Pulmonary artery endothelial cell (primary cell): ENCODE results near the gene NACC1. TPM values are rescaled to one million over a fixed set of nuclear protein-coding genes. Genes with fewer than 3 reads are reported as not detected.

Source experiments
- DNase-seq: peaks from one replicate; pipeline ENCODE4 v3.0.0-alpha.2; 2011; ENCODE audit warnings: low read depth, low spot score
- total RNA-seq: library from RNA; depleted of rRNA; stranded (reverse); fragments of >200 nt; gene quantifications from 2 replicates; pipeline ENCODE4 v1.2.3, GENCODE V29; 2014

The NACC1 gene
- 58.3 and 86.2 TPM in 2 replicates for total RNA-seq

DNA sequence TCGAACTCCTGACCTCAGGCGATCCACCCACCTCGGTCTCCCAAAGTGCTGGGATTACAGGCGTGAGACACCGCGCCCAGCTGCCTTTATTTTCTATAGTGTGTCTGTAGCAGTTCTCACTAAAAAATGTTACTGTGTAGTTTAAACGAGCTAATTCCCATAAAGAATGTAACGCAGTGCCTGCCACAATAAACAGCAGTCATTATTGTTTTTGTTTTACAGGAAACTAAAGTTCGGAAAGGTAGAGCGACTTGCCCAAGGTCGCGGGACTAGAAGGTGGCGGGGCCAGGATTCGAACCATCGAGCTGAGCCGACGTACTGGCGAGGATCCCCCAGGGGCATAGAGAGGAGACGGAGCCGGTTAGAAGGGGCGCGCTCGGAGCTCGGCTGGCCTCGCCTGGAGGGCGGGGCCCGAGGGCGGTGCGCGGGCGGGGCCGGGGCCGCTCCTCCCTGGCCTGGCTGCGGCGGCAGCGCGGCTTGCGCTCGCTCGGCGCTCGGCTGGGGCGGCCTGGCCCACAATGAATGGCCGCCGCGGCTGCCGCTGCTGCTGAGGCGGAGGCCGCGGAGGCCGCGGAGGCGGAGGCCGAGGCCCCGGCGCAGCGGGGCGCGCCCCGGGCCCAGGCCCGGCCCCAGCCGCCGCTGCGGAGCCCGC lies at the start of gene NACC1:
NACC1 (plus strand) TSS at position 493 of the 652 bp plus-strand sequence. CDS start 16,944 bp downstream, outside the sequence.
- DNase-seq = no peak

DNA sequence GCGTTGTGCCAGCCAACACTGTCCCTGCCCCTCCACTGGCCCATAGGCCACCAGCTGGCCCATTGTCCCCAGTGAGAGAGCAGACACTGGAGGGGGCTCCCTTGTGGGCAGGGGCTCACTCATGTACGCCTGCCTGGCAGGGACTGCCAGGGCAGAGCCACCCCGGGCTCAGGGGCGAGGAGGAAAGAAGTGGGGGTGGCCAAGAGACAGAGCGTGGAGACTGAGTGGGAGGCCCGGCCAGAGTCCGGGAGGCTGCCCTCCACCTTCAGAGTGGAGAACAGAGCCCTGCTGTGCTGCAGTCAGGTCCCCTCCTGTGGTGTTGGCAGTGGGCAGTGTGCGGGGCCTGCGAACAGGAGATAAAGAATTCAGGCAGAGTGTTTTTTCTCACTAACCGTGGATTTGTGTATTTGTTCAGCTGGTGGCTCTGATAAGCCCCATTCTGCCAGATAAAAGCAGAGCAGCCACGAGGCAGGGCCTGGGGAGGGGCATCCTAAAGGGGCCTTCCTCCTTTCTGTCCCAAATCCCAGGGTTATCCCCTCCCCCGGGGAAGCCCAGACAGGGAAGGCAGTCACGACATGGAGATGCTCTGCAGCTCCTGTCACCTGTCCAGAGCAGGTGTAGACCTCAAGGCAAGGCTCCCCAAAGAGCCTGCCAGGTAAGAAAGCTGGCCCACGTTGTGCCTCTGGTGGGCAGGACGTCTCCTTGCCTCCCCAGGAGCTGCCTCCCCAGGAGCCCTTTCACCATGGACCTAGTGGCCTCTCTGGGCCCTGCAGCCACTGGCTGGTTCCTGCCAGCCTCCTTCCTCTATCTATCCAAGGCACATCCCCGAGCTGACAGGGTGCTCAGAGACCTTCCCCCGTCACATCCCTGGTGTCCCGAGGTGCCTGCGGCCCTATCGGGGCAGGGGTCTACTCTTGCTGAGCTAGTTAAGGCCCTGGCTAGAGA lies 48.4 kb upstream of the NACC1 start:
- no peak for DNase-seq

DNA sequence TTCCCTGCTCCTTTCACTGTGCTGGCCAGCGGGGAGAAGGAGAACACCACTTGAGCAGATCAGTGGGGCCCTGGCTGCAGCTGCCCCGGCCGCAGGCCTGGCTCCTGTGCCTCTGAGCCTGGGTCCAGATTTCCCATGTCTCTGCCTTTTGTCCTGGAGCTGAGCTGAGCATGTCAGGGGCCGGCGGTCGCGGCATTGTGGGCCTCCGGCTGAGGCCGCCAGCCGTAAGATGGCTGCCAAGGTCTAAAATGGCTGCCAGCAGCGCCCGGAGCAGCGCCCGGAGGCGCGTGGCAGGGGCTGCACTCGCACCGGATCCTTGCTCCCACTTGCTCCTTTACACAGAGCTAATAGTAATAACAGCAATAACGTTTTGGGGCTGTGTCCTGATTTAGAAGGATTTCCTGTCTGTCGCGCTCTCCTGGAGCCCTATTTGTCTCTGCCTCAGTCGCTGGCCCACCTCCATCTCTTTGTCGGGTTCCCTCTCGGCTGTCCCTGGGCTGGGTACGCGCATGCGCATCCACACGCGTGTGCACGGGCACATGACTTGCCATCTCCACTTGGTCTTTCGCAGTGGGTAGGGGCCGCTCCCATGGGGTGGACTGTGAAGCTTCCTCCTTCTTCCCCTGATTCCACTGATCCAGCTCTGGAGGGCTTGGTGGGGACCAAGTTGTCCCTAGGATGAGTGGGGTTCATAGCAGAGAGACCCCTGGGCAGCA lies 47.5 kb upstream of the NACC1 start:
- DNase-seq = no peak

DNA sequence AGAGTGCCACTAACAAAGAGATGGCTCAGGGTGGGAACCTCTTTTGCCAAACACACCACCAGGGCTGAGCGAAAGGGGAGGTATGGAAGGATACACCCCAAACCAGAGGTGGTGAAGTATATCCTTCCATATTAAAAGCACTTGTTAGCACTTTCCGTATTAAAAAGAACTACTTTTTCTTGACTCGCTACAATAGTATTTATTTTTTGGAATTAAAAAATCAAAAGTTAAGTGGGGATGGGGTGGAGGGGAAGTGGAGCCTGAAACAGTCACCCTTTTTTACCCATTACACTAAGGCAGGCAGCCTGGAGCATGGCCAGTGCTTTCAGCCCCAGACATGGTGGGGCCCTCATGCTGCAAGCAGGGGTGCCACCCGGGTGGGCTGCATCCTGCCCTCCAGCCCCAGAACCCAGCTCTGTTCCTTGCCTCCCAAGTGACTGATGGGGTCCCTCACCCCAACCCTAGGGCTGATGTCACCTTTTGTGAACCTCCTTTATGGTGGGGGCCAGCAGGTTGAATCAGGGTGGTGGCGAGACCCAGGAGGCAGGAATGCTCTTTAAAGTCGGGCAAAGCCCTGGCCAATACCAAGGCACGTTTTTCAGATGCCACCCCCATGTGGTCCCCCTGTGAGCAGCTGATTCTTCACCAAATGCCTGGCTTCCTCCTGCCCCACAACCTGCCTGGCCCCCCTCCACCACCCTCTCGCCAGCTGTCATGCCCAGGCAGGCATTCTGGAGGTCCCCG lies 46.4 kb upstream of the NACC1 start:
- no peak for DNase-seq

DNA sequence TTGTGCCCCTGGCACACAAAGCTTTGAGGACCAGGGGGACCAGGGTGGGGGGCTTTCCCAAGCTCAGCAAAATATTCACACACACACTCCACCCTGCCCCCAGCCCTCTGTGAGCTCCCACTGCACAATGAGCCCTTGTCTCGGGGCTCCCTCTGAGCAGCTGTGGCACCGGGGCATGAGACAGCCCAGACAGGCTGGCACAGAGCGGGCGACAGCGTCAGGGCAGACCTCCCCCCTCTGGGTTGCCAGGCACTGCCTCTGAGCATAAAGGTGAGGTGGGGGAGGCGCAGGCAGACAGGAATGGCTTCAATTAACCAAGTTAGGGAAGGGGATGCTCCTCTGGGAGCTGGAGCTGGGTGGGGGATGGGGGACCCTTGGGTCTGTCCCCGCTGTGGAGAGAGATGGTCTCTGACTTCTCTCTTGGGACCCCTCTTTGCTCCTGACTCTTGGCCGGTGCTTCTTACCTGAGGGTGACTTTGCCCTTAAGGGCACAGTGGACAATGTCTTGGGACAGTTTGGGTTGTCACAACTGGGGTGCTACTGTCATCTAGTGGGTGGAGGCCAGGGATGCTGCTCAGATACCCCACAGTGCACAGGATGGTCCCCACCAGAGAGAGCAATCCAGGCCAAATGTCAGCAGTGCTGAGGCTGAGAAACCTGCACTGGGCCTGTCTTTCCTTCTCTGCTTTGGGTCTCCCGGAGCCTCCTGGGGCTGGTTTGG lies 45.7 kb upstream of the NACC1 start:
- no peak for DNase-seq

DNA sequence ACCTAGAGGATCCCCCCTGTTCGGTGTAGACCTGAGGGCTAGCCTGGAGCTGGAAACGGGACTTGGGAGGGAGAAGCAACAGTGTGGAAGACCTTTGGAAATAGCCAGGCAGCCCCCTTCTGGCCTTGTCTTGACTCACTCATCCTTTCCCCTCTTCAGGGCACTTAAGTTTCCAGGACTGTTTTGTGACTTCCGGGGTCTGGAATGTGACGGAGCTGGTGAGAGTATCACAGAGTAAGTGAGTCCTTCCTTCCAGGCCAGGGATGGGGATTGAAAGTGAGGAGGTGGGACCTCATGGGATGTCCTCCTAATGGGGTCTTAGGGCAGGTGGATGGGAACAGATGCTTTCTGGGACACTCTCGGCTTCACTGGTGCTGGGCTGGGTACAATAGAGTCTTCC lies 44.8 kb upstream of the NACC1 start:
- no peak for DNase-seq

DNA sequence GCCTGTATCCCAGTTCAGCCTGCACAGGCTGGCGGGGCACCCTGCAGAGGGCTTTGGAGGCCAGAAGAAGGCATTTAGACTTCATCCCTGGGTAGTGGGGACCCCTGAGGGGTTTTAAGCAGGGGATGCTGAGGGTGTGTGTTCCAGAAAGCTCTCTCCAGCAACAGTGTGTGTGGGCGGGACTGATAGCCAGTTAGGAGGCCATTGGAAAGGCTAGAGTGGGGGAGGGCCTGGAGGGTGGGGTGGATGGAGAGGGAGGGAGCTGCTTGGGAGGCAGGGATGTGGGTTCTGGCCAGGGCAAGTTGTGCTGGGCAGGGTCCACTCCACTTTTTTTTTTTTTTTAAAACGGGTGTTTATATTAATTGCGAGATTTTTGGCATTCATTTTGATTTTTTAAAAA lies 43.7 kb upstream of the NACC1 start:
- DNase-seq = no peak

DNA sequence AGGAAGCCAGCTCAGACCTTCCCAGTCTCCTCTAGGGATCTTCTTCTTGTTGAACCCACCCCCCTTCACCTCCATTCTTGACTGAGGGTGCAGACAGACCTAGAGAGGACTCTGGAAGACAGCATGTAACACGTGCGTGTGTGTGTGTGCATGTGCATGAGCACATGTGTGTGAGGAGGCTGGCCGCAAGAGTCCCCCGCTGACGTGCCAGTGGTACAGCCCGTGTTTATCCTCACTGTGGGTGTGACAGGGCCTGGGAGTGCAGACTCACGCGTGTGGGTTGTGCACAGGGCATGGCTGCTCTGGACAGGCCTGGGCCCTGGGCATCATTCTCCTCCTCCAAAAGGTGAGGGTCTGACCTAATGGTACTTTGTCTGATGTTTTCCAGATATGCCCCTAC lies 41.7 kb upstream of the NACC1 start:
- no peak for DNase-seq

DNA sequence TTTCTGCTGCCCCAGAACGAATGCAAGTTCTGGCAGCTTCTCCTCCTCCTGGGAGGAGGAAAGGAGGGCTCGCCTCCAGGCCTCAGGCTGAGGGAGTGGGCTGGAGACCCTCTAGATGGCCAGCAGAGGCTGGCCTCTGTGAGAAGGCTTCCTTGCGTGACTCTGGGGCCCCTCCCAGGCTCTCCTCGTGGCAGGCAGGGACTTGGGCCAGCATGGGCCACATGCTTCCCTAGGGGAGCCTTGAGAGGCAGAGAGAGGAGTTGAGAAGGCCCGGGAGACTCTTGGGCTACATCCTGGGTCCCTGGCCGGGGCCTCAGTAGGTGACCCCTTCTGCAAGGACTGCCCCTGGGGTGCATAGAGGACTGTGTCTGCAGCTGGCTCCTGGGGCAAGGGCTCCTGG lies 41.3 kb upstream of the NACC1 start:
- no peak for DNase-seq

DNA sequence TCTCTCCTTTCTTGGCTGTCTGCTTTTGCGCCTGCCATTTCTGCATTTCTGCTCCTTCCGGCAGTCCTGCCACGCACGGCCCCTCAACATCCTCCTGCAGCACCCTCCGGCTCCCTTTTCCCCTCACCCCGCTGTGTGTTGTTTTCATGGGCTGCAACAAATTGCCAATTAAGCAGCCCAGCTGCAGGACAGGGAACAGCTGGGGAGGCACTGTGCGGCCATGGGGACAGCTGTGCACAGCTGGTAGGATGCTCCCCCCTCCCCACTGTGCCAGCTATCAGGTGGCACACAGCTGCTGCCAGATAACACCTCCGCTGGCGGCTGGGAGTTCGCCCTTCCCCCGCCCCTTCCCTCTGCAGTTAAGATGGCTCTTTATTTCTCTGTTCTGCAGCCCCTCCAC lies 40.8 kb upstream of the NACC1 start:
- DNase-seq = no peak

DNA sequence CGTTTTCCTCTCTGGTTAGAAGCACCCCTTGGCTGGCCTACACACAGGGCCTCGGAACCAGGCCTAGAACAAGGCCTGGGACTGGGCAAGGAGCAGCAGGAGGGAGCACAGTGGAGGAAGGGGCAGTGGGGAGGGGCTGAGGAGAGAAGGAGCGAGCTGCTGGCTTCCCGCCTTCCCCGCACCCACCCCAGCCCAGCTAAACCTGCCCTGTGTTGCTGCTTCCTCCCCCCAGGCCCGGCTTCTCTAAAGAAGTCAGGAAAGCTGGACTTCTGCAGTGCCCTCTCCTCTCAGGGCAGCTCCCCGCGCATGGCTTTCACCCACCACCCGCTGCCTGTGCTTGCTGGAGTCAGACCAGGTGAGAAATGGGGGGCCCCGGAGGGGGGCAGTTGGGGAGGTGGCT lies 39.7 kb upstream of the NACC1 start:
- DNase-seq = no peak

DNA sequence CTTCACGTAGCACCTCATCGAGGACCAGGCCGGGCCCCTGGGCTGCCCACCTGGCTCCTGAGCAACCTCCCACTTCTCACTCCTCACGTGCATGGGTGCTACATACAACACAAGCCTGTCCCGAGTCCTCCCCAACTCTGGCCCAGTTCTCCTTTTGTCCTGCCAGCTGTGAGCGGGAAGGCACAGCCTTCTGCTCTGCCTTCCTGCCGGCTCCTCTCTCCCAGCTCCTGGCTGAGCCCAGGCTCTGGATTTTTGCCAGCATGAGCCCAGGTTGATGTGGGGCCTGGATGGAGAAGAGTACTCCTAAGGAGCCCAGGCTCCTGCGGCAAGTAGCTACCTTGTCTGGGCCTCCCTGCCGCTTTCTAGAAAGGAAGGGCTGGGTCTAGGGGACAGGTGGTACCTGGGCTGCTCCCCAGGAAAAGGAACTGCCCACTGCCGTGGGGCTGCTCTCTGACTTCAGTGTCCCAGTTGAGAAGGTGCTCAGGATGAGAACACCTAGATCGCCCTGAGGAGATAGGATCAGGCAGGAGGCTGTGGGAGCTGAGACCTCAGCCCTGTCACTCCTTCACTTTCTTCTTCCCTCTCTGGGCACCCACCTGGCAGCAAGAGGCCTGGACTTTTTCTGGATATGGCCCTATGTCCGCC lies 39.0 kb upstream of the NACC1 start:
- DNase-seq = no peak

DNA sequence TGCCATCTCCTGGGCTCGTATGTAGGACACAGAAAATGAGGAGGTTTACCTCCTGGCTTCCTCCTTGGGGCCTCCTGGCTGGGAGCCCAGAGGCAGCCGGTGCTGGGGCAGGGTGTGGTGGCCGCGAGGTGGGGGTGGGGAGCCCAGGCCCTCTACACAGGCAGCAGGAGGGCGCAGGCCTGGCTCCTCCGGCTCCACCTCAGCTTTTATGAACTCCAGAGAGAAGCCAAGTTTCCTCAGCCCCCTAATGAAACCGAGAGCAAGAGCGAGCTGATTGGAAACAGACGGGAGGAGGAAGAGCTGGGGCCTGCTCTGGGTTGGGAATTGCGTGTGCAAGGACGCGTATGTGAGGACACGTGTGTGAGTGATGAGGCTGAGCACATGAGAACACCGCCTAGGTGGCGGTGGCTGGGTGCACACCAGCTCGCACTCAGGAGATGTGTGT lies 38.5 kb upstream of the NACC1 start:
- no peak for DNase-seq

DNA sequence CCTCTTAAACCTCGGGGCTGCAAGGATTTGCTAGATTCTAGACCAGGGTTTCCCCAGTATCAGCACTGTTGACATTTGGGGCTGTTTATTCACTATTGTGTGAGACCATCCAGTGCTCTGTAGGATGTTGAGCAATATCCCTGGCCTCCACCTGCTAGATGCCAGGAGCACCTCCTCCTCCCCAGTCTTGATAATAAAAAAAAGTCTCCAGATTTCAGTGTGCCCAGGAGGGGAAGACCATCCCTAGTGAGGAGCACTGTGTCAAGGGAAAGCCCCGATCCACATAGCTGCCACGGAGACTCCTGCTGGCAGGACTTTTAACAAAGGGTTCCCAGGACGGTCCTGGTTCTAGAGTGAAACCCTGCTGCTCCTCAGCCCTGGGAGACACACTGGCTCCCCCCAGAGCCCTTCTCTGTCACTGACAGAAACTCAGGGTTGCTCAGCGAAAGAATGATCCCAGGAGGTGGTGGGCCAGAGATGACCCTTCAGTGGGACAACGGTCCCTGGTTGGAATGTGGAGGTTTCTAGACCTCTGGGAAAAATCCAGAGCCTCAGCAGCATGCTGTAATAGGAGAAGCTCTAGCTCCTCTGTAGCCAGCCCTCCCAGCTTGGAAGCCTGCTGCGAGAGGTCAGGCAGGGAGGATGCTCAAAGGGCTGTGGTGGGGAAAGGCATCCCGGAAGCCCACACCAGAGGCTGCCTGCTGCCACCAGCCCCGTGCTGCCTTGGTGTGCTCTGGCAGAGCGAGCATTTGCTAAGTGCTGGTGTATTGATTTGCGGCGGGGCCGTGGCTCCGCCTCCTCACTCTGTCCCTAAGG lies 35.7 kb upstream of the NACC1 start:
- no peak for DNase-seq

DNA sequence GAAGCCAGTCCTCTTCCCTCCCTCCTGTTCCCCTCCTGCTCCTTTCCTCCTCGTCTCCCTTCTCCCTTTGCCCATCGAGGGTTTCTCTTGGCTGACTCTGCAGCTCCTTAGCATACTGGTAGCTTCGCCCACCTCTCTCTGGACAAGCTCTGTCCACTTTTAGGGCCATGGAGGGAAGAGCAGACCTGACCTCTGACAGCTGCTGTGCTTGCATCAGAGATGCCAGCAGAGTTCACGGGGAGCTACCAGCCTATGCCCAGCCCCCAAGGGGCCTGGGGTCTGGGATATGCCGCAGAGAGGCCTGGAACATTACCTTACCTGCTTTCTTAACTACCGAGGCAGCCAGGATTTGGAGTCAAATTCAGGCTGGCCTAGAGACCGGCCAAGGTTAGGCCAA lies 35.1 kb upstream of the NACC1 start:
- DNase-seq = no peak

DNA sequence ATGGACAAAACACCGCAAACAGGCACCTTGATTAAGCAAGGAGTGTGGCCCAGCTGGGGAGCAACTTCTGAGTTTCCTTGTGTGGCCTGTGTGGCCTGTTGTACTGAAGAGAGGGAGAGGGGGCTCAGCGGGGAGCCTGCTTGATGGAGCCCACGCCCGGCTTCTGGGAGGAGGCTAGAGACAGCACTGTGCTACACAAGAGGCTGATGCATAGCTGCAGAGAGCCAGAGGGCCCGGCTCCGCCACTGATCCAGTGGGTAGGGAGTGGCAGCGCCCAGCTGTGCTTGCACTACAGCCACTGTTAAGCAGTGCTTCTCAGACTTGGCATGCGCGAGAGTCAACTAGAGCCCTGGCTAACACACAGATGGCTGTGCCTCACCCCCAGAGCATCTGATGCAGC lies 34.4 kb upstream of the NACC1 start:
- DNase-seq = no peak

DNA sequence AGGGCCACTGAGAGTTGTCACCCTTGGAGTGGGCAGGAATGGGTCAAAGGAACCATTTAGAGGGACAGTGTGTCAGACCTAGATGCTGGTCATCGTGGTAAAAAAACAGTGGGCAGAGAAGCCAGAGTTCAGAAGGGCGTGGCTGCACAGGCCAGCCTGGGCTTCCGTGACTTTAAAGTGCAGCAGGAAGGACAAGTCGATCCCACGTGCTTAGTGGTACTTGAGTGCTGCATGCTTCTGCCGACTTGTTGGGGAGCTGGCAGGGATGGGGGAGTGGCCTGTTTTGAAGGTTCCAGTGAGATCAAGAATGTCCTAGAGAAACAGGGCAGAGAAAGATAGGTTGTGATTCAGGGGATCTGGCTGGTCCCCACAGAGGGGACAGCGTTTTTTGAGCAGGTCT lies 32.4 kb upstream of the NACC1 start:
- DNase-seq = no peak

DNA sequence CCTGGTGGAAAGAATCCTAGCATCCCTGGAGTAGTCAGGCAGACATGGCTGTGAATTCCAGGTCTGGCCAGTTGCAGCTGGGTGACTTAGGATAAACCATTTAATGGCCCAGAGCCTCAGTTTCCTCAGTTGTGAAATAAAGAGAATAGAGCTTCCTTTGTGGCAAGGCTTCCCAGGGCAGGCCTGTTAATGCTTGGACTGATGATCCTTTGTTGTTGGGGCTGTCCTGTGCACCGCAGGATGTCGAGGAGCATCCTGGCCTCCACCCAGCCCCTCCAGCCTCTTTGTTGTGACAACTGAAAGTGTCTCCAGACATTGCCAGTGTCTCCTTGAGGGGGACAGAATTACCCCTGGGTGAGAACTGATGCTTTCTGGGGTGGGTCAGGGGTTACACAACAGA lies 31.7 kb upstream of the NACC1 start:
- no peak for DNase-seq

DNA sequence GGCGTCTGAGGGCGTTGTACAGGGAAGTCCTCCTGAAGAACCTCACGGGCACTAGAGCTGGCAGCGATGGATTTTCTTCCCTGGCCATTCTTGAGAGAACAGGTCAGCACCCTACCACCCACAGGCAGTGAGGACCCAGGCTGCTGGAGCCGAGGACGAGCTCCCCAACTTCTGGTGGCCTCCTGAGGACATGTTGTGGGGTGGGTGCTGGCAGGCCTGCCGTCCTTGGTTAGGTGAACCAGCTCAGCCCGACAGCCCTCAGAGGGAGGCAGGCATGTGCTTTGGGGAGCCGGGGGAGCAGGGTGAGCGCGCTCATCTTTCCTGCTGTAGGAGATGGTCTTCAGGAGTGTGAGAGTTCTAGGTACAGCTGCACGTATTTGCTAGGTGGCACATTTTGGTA lies 30.8 kb upstream of the NACC1 start:
- DNase-seq = no peak
